ENCODE measurements around the gene CMSS1. TPM values are rescaled to one million over a fixed set of nuclear protein-coding genes. Genes with fewer than 3 reads are reported as not detected.
A peak's percentile ranks its signal among the peaks of the same experiment; 100 is the strongest.
"Not testable (repeated sequence)": the region's sequence is repeated elsewhere in the genome, so short reads cannot be mapped to it uniquely, and the experiment has no call there.

CMSS1 gene
- total RNA-seq, 1 experiment from 2014 or later, result 86.3 TPM

DNA sequence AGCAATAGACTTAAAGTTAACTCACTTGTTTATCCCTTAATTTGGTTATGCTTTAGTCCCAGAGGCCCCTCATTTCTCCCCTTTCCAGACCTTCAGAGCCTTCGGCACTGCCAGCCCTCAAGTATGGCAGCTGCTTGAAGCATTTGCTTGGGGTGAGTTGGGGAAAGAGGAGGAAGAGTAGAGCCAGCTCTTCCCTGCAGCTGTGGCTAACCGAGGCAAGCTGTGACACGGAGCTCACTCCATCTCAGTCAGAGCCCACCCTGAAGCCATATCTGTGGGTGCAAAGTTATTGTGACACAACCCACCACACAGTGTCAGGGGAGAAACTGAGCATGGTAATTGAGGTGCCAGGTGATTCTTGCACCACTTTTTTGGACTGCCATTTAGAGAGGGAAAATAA is 230.6 kb downstream of the CMSS1 start:
- H3K4me1 ChIP-seq (ENCODE audit: control insufficient read depth, insufficient read depth, low read length), result peaks cover 28% of the 10 kb centered on the region
- in situ Hi-C loops (cut with HindIII; ENCODE audit: low pct_unique_long_range_greater_than_20kb, low sequenced_read_pairs) (no loop called here), intact Hi-C loops (cut with micrococcal nuclease; ENCODE audit: unreplicated experiment) (loop anchor here (5.0 kb wide), 1 partner anchor 206 kb away; no protein-coding TSS in a partner anchor)
- ChIA-PET POLR2A (no interaction called here), CTCF (interaction anchor here (0.8 kb wide), 1 partner anchor 206 kb away, joined by 3 read pairs; no protein-coding TSS in a partner anchor)
- DNase-seq (ENCODE audit: low read depth, low spot score) (no peak), ATAC-seq (no peak)
- no TSS peak for BruUV-seq (replicated peaks)
- TF ChIP-seq POLR2AphosphoS5 (IDR thresholded peaks at IDR 0.05; ENCODE audit: low read depth, low read length), result no peak
- TF ChIP-seq TCF7L2 (IDR thresholded peaks at IDR 0.05; ENCODE audit: low read depth, low read length), result no peak
- TF ChIP-seq SIN3A (IDR thresholded peaks at IDR 0.05; ENCODE audit: borderline replicate concordance, insufficient read depth, low read depth, low read length), result no peak
- no peak for TF ChIP-seq REST (IDR thresholded peaks at IDR 0.05; ENCODE audit: insufficient read depth in 1 of 2, low read depth in 2 of 2, low read length in 1 of 2)
- no peak for TF ChIP-seq CTCF (IDR thresholded peaks at IDR 0.05)
- no peaks in the 10 kb centered on the region; the same call in 1 of the 2 replicates for H3K9me3 ChIP-seq (ENCODE audit: control insufficient read depth, insufficient read depth, low read depth, low read length)
- peak overlapping the region in 1 of 2 experiments; percentile 42; a peak in 1 of 4 replicates for H3K4me3 ChIP-seq (ENCODE audit: low read depth in 2 of 2, low read length in 2 of 2)
- H3K36me3 ChIP-seq (ENCODE audit: control insufficient read depth, insufficient read depth, low read length), result no peaks in the 10 kb centered on the region
- peak overlapping the region; percentile 91 for H3K27ac ChIP-seq (ENCODE audit: low read length)
- H3K27me3 ChIP-seq (ENCODE audit: control insufficient read depth, insufficient read depth, low read length), result no peaks in the 10 kb centered on the region

DNA sequence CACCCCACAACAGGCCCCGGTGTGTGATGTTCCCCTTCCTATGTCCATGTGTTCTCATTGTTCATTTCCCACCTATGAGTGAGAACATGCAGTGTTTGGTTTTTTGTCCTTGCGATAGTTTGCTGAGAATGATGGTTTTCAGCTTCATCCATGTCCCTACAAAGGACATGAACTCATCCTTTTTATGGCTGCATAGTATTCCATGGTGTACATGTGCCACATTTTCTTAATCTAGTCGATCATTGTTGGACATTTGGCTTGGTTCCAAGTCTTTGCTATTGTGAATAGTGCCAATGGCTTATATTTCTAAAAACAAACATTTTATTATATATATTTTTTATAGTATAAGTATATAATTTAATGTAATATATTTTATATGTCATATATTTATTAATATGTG is 233.9 kb downstream of the CMSS1 start:
- H3K27ac ChIP-seq (ENCODE audit: low read length); POLR2A ChIA-PET; H3K9me3 ChIP-seq (ENCODE audit: control insufficient read depth, insufficient read depth, low read depth, low read length); ATAC-seq; CTCF ChIA-PET; H3K36me3 ChIP-seq (ENCODE audit: control insufficient read depth, insufficient read depth, low read length); H3K4me3 ChIP-seq (ENCODE audit: low read depth in 2 of 2, low read length in 2 of 2); in situ Hi-C loops (cut with HindIII; ENCODE audit: low pct_unique_long_range_greater_than_20kb, low sequenced_read_pairs); BruUV-seq (replicated peaks); intact Hi-C loops (cut with micrococcal nuclease; ENCODE audit: unreplicated experiment); DNase-seq (ENCODE audit: low read depth, low spot score); H3K27me3 ChIP-seq (ENCODE audit: control insufficient read depth, insufficient read depth, low read length): not testable (repeated sequence)
- peaks cover 19% of the 10 kb centered on the region for H3K4me1 ChIP-seq (ENCODE audit: control insufficient read depth, insufficient read depth, low read length)

DNA sequence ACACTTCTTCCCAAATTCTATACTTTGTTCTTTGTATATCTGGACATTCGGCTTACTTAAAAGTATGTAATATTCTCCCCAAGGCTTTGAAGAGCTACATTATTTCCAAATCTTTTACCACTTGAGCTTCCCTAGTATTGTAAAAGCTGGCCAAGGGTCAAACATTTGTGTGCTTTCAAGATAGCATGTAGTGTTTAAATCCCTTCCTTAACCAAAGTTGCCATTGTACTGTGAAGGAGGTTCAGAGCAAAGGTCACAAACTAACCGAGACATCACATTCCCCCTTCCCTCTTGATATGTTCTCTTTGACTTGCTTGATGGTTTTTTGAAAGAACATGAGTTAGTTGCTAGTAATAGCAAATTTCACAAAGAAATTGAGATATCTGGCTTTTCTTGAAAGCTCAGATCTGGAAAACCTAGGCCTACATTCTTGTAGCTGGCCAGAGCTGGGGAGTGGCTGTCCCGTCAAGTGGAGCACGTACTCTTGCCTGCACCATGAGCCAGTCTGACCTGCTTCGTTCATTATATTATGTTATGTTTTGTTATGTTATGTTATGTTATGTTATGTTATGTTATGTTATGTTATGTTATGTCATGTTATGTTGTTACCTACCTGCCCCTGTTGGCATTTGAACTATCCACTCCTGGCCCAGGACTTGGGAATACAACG is 236.4 kb downstream of the CMSS1 start:
- intact Hi-C loops (cut with micrococcal nuclease; ENCODE audit: unreplicated experiment) (no loop called here), in situ Hi-C loops (cut with HindIII; ENCODE audit: low pct_unique_long_range_greater_than_20kb, low sequenced_read_pairs) (no loop called here)
- no peak for DNase-seq (ENCODE audit: low read depth, low spot score)
- ChIA-PET CTCF (no interaction called here), POLR2A (no interaction called here)
- H3K36me3 ChIP-seq (ENCODE audit: control insufficient read depth, insufficient read depth, low read length), result no peaks in the 10 kb centered on the region
- TF ChIP-seq REST (IDR thresholded peaks at IDR 0.05; ENCODE audit: insufficient read depth in 1 of 2, low read depth in 2 of 2, low read length in 1 of 2), result no peak
- no peak for TF ChIP-seq TCF7L2 (IDR thresholded peaks at IDR 0.05; ENCODE audit: low read depth, low read length)
- no peak for TF ChIP-seq POLR2AphosphoS5 (IDR thresholded peaks at IDR 0.05; ENCODE audit: low read depth, low read length)
- TF ChIP-seq CTCF (IDR thresholded peaks at IDR 0.05), result no peak
- no peak for TF ChIP-seq SIN3A (IDR thresholded peaks at IDR 0.05; ENCODE audit: borderline replicate concordance, insufficient read depth, low read depth, low read length)
- 0 out of 2 replicates have a peak overlapping the region, but pooled peaks have one; percentile 2 for H3K27ac ChIP-seq (ENCODE audit: low read length)
- no peaks in the 10 kb centered on the region for H3K4me1 ChIP-seq (ENCODE audit: control insufficient read depth, insufficient read depth, low read length)
- no peak for ATAC-seq
- no peak overlapping the region for H3K4me3 ChIP-seq (ENCODE audit: low read depth in 2 of 2, low read length in 2 of 2)
- BruUV-seq (replicated peaks), result no TSS peak
- no peaks in the 10 kb centered on the region; the same call in 1 of the 2 replicates for H3K9me3 ChIP-seq (ENCODE audit: control insufficient read depth, insufficient read depth, low read depth, low read length)
- no peaks in the 10 kb centered on the region for H3K27me3 ChIP-seq (ENCODE audit: control insufficient read depth, insufficient read depth, low read length)
